Activated T-helper 2 cell treated with anti-CD3 and anti-CD28 coated beads, Interferon-gamma antibody, Interleukin-2, Interleukin-4, amounts not matched to agents 10 μg/mL and 5 μg/mL and 100 μg/mL, durations not matched to agents 14 hours and 24 hours and 36 hours (primary cell): ENCODE measurements around the gene TTLL9. TPM values are rescaled to one million over a fixed set of nuclear protein-coding genes. Genes with fewer than 3 reads are reported as not detected.

Source experiments
- DNase-seq: peaks from one replicate; pipeline ENCODE4 v3.0.0; 2021; ENCODE audit warnings: low spot score
- H3K27ac Mint-ChIP-seq: one replicate; pipeline ENCODE4 v1.8.0; 2021; ENCODE audit warnings: mixed read lengths
- H3K27me3 Mint-ChIP-seq: one replicate; pipeline ENCODE4 v1.8.0; 2021; ENCODE audit warnings: low read depth, mixed read lengths
- H3K36me3 Mint-ChIP-seq: one replicate; pipeline ENCODE4 v1.8.0; 2021; ENCODE audit warnings: low read depth, mixed read lengths
- H3K4me1 Mint-ChIP-seq: one replicate; pipeline ENCODE4 v1.8.0; 2021; ENCODE audit warnings: low read depth, mixed read lengths
- H3K4me3 Mint-ChIP-seq: one replicate; pipeline ENCODE4 v1.8.0; 2021; ENCODE audit warnings: low read depth, mild to moderate bottlenecking, moderate library complexity, mixed read lengths
- H3K9me3 Mint-ChIP-seq: one replicate; pipeline ENCODE4 v1.8.0; 2021; ENCODE audit warnings: mixed read lengths
- intact Hi-C: fragments of 100-400 bp; cut with micrococcal nuclease; formaldehyde crosslinking; loops from one replicate; pipeline ENCODE4 v1.15.1; 2023
- total RNA-seq: library from RNA; stranded (reverse); gene quantifications from 2 replicates; pipeline ENCODE4 v1.2.3, GENCODE V29; 2022

The TTLL9 gene
- total RNA-seq, 1 donor from 2014 or later, result not detected

- peak; percentile 14 for DNase-seq
- Mint-ChIP-seq H3K9me3 (no peaks in the 10 kb centered on the region), H3K4me3 (peak within 1 kb of the TSS; percentile 83), H3K27me3 (peaks cover 27% of the 10 kb centered on the region), H3K27ac (no peak within 1 kb of the TSS), H3K36me3 (no peaks in the 10 kb centered on the region), H3K4me1 (peaks cover 5% of the 10 kb centered on the region)
- intact Hi-C loops, result no loop called here
These were observed 97.4 kb downstream of the TTLL9 start, which contains the start of gene XKR7 for GRCh38 chr20:31967830-31968249. TSS of gene XKR7 (plus strand) at chr20:31968151. CDS start at chr20:31968176, 25 bp downstream.

DNA sequence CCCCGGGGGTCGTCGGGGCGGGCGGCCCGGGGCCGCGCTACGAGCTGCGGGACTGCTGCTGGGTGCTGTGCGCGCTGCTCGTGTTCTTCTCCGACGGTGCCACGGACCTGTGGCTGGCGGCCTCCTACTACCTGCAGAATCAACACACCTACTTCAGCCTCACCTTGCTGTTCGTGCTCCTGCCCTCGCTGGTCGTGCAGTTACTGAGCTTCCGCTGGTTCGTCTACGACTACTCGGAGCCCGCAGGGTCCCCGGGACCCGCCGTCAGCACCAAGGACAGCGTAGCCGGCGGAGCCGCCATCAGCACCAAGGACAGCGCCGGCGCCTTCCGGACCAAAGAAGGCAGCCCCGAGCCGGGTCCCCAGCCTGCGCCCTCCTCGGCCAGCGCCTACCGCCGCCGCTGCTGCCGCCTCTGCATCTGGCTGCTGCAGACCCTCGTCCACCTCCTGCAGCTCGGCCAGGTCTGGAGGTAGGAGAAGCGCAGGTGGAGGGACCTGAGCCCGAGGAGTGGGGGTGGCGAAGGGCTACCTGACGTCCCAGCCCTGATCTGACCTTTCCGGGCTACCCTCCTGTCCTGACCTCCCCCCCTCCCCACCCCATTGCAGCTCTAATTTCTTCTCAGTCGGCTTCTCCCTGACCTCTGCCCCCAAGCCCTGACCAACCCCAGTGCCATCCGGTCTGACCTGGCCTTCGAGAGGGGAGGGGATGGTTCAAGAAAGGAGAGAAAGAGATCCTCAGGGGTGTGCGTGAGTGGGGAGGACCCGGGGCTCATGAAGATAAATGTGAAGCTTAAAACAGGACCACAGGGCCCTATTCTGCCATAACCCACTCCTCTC, 98.1 kb downstream of the TTLL9 start:
- Mint-ChIP-seq H3K9me3 (no peaks in the 10 kb centered on the region), H3K27me3 (peaks cover 26% of the 10 kb centered on the region), H3K4me3 (peak overlapping the region; percentile 83), H3K27ac (no peak overlapping the region), H3K4me1 (peaks cover 5% of the 10 kb centered on the region), H3K36me3 (no peaks in the 10 kb centered on the region)
- DNase-seq, result peak; percentile 83
- intact Hi-C loops, result no loop called here

GRCh38 chr20:31969991-31970390, 99.6 kb downstream of the TTLL9 start:
- Mint-ChIP-seq H3K4me3 (no peak overlapping the region), H3K27me3 (peaks cover 20% of the 10 kb centered on the region), H3K4me1 (peaks cover 5% of the 10 kb centered on the region), H3K27ac (no peak overlapping the region), H3K36me3 (no peaks in the 10 kb centered on the region), H3K9me3 (no peaks in the 10 kb centered on the region)
- intact Hi-C loops, result no loop called here
- DNase-seq, result no peak

GRCh38 chr20:31972471-31973021, 102.1 kb downstream of the TTLL9 start:
- Mint-ChIP-seq H3K27me3 (peaks cover 8% of the 10 kb centered on the region), H3K27ac (no peak overlapping the region), H3K4me1 (peaks cover 2% of the 10 kb centered on the region), H3K4me3 (no peak overlapping the region), H3K36me3 (no peaks in the 10 kb centered on the region), H3K9me3 (no peaks in the 10 kb centered on the region)
- intact Hi-C loops, result no loop called here
- no peak for DNase-seq

DNA sequence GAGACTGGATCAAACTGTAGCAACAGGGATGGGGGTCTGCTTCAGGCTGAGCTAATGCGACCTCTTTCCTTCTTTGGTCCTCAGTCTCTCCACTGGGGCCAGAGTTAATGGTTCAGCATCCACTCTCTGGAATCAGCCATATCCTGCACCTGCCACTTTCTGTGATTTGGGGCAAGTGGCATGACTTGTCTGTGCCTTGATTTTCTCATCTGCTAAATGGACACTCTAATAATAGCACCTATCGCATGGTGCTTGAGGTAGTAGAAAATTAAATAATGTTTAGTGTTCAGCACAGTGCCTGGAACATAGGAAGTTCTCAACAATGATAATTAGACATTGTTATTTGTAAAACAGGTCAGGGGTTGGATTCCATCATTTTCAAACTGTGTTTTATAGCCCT, 103.9 kb downstream of the TTLL9 start:
- intact Hi-C loops, result no loop called here
- Mint-ChIP-seq H3K4me3 (no peak overlapping the region), H3K27me3 (peaks cover 5% of the 10 kb centered on the region), H3K9me3 (no peaks in the 10 kb centered on the region), H3K36me3 (no peaks in the 10 kb centered on the region), H3K4me1 (no peaks in the 10 kb centered on the region), H3K27ac (no peak overlapping the region)
- DNase-seq, result no peak

DNA sequence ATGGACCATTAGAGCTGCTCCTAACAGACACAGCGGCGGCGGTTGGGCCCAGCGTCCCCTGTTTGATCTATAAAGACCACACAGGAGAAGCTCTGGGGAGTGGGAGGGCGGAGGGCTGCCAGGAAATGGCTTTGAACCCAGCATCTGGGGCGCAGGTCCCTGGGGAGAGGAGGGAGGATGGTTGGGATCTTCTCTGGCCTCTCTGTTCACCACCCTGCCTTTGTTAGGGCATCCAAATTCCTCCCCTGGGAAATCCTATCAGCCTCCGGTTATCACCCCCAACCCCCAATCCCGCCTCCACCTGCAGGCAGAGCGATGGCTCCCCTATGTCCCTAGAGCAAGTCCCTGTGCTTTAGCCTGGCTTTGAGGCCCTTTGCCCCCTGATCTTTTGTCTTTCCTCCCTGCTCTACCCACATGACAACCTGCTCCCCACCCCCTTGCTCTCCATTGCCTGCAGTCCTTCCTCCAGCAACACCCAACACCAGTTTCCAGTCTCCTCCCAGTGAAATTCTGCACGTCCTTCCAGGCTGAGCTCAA, 104.6 kb downstream of the TTLL9 start:
- Mint-ChIP-seq H3K4me3 (no peak overlapping the region), H3K36me3 (no peaks in the 10 kb centered on the region), H3K4me1 (no peaks in the 10 kb centered on the region), H3K27ac (no peak overlapping the region), H3K27me3 (peaks cover 3% of the 10 kb centered on the region), H3K9me3 (no peaks in the 10 kb centered on the region)
- intact Hi-C loops, result no loop called here
- DNase-seq, result no peak

DNA sequence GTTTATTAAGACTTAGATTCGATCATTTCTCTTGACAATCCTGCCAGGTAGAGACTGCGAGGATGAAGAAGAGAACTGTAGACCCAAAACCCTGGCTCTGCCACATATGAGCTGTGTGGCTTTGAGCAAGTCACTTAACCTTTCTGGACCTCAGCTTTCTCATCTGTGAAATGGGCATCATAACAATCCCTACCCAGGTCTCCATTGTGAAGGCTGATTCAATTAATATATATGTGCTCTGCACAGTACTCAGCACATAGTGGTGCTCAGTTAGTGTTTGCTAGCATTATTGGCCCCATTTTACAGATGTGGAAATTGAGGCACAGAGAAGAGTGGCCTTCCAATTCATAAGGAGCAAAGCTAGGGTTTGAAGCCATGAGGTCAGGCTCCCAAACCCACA, 105.4 kb downstream of the TTLL9 start:
- no peaks in the 10 kb centered on the region for H3K36me3 Mint-ChIP-seq
- intact Hi-C loops, result no loop called here
- DNase-seq, result no peak
- H3K4me1 Mint-ChIP-seq, result no peaks in the 10 kb centered on the region
- no peak overlapping the region for H3K27ac Mint-ChIP-seq
- peaks cover 2% of the 10 kb centered on the region for H3K27me3 Mint-ChIP-seq
- H3K9me3 Mint-ChIP-seq, result no peaks in the 10 kb centered on the region
- H3K4me3 Mint-ChIP-seq, result no peak overlapping the region

GRCh38 chr20:31977080-31977479, 106.6 kb downstream of the TTLL9 start:
- Mint-ChIP-seq H3K27ac (no peak overlapping the region), H3K4me1 (no peaks in the 10 kb centered on the region), H3K36me3 (no peaks in the 10 kb centered on the region), H3K4me3 (no peak overlapping the region), H3K9me3 (no peaks in the 10 kb centered on the region), H3K27me3 (peaks cover 2% of the 10 kb centered on the region)
- intact Hi-C loops, result no loop called here
- DNase-seq, result no peak

GRCh38 chr20:31979713-31980426, 109.4 kb downstream of the TTLL9 start:
- Mint-ChIP-seq H3K4me1 (no peaks in the 10 kb centered on the region), H3K9me3 (no peaks in the 10 kb centered on the region), H3K27ac (no peak overlapping the region), H3K36me3 (no peaks in the 10 kb centered on the region), H3K27me3 (peaks cover 3% of the 10 kb centered on the region), H3K4me3 (no peak overlapping the region)
- intact Hi-C loops, result no loop called here
- no peak for DNase-seq

GRCh38 chr20:31981784-31982183, 111.3 kb downstream of the TTLL9 start:
- DNase-seq, result no peak
- H3K27ac Mint-ChIP-seq, result no peak overlapping the region
- H3K9me3 Mint-ChIP-seq, result no peaks in the 10 kb centered on the region
- H3K4me3 Mint-ChIP-seq, result no peak overlapping the region
- no peaks in the 10 kb centered on the region for H3K36me3 Mint-ChIP-seq
- peaks cover 3% of the 10 kb centered on the region for H3K27me3 Mint-ChIP-seq
- no peaks in the 10 kb centered on the region for H3K4me1 Mint-ChIP-seq
- intact Hi-C loops, result no loop called here

DNA sequence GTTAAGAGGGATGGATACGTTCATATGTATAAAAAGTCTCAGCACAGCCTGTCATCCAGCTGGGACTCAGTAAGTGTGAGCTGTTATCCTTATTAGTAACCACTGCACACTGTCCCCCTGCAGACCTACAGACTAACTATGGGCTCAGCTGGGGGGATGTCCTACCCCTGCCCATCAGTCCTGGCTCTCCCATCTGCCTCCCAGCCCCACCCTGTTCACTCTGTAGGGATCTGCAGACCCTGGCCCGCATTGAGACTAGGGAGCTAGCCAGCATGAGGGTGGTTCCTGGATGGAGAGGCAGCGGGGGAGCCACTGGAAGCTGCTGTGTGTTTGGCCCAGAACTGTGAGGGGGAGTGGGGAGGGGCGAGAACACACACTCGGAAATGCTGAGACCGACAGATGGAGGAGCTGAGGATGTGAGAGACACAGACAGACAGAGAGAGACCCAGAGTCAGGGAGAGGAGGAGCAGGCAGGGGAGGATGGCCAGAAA, 114.6 kb downstream of the TTLL9 start:
- Mint-ChIP-seq H3K36me3 (no peaks in the 10 kb centered on the region), H3K27ac (no peak overlapping the region), H3K9me3 (no peaks in the 10 kb centered on the region), H3K27me3 (peaks cover 3% of the 10 kb centered on the region), H3K4me3 (no peak overlapping the region), H3K4me1 (peaks cover 2% of the 10 kb centered on the region)
- intact Hi-C loops, result no loop called here
- DNase-seq, result no peak

- peaks cover 2% of the 10 kb centered on the region for H3K4me1 Mint-ChIP-seq
- intact Hi-C loops, result no loop called here
- peaks cover 5% of the 10 kb centered on the region for H3K27me3 Mint-ChIP-seq
- DNase-seq, result no peak
- H3K4me3 Mint-ChIP-seq, result no peak overlapping the region
- H3K36me3 Mint-ChIP-seq, result no peaks in the 10 kb centered on the region
- H3K9me3 Mint-ChIP-seq, result no peaks in the 10 kb centered on the region
- no peak overlapping the region for H3K27ac Mint-ChIP-seq
These were observed 117.3 kb downstream of the TTLL9 start for GRCh38 chr20:31987744-31988143.
